PFSK-1 (cell line): Measurements from ENCODE around the gene RALA.

Experiments used
- FOXP2 ChIP-seq: optimal IDR thresholded peaks from 2 replicates; pipeline ENCODE3; 2011; ENCODE audit warnings: borderline replicate concordance, control low read depth, inconsistent platforms; ENCODE audit not compliant: insufficient read depth; ENCODE audit errors: extremely low read length, extremely low read depth
- POLR2AphosphoS5 ChIP-seq: IDR thresholded peaks from 2 replicates; pipeline ENCODE4 v1.6.1; 2012; ENCODE audit warnings: low read depth, mild to moderate bottlenecking, control low read depth, low read length, moderate library complexity
- SIN3A ChIP-seq: IDR thresholded peaks from 2 replicates; pipeline ENCODE4 v1.6.1; 2012; ENCODE audit warnings: mild to moderate bottlenecking, low read length, moderate library complexity, borderline replicate concordance; ENCODE audit not compliant: insufficient read depth
- TAF1 ChIP-seq: IDR thresholded peaks from 2 replicates; pipeline ENCODE4 v1.6.1; 2012; ENCODE audit warnings: low read length, control low read depth, borderline replicate concordance; ENCODE audit not compliant: insufficient read depth
- TF ChIP-seq, protein P1 (sequence below), 2 experiments: IDR thresholded peaks; 2 replicates each; pipeline versions ENCODE4 v1.6.1 to v1.8.0; 2011 to 2012; ENCODE audit warnings: low read depth in 2 of 2, low read length in 2 of 2, control low read depth in 1 of 2, inconsistent platforms in 1 of 2, mild to moderate bottlenecking in 1 of 2, moderate library complexity in 1 of 2; ENCODE audit not compliant: insufficient read depth in 1 of 2

DNA sequence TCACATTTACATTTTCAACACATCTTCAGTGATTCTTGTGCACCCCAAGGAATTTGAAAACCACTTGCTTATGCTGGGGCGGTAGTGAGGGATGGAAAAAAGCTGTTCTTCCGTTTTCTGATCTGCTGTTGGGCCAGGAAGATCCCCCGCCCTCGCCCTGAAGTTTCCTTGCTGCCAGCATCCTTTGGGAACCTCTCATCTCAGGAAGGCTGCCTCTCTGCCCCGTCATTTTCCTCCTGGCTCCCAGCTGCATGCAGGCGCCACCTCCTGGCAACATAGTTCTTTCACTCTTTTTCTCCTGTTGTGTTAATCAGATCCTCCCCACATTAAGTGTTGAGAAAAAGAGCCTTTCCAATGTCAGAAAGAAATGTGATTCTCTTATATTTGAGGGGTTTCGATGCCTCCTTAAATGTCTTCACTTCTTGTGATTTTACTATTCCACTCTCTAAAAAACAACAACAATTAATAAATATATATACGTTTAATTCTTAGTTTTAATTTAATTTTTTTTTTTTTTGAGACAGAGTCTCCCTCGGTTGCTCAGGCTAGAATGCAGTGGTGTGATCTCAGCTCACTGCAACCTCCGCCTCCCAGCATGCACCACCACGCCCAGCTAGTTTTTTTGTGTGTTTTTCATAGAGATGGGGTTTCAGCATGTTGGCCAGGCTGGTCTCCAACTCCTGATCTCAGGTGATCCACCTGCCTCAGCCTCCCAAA is 122.9 kb downstream of the RALA start:
- TF ChIP-seq, protein P1, sequence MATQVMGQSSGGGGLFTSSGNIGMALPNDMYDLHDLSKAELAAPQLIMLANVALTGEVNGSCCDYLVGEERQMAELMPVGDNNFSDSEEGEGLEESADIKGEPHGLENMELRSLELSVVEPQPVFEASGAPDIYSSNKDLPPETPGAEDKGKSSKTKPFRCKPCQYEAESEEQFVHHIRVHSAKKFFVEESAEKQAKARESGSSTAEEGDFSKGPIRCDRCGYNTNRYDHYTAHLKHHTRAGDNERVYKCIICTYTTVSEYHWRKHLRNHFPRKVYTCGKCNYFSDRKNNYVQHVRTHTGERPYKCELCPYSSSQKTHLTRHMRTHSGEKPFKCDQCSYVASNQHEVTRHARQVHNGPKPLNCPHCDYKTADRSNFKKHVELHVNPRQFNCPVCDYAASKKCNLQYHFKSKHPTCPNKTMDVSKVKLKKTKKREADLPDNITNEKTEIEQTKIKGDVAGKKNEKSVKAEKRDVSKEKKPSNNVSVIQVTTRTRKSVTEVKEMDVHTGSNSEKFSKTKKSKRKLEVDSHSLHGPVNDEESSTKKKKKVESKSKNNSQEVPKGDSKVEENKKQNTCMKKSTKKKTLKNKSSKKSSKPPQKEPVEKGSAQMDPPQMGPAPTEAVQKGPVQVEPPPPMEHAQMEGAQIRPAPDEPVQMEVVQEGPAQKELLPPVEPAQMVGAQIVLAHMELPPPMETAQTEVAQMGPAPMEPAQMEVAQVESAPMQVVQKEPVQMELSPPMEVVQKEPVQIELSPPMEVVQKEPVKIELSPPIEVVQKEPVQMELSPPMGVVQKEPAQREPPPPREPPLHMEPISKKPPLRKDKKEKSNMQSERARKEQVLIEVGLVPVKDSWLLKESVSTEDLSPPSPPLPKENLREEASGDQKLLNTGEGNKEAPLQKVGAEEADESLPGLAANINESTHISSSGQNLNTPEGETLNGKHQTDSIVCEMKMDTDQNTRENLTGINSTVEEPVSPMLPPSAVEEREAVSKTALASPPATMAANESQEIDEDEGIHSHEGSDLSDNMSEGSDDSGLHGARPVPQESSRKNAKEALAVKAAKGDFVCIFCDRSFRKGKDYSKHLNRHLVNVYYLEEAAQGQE (IDR thresholded peaks at IDR 0.05; ENCODE audit: insufficient read depth in 1 of 2, low read depth in 2 of 2, low read length in 2 of 2): no peak
- TF ChIP-seq POLR2AphosphoS5: no peak
- TF ChIP-seq SIN3A: no peak
- TF ChIP-seq TAF1: no peak
- TF ChIP-seq FOXP2: peak; percentile 12
